GM21737 (cell line): Measurements from ENCODE around the gene CLIP3.
"Not testable (repeated sequence)": the region's sequence is repeated elsewhere in the genome, so short reads cannot be mapped to it uniquely, and the experiment has no call there.

Experiments
- ATAC-seq: cut with Tn5 transposase; IDR thresholded peaks from one replicate; pipeline ENCODE4 v1.9.1; 2021; ENCODE audit warnings: mild to moderate bottlenecking, moderate library complexity; ENCODE audit not compliant: unreplicated experiment

The CLIP3 gene

GRCh38 chr19:35983177-35983576, 49.5 kb downstream of the CLIP3 start:
- no peak for ATAC-seq

- not testable (repeated sequence) for ATAC-seq
Measured at GRCh38 chr19:35980997-35981396, 51.7 kb downstream of the CLIP3 start.

DNA sequence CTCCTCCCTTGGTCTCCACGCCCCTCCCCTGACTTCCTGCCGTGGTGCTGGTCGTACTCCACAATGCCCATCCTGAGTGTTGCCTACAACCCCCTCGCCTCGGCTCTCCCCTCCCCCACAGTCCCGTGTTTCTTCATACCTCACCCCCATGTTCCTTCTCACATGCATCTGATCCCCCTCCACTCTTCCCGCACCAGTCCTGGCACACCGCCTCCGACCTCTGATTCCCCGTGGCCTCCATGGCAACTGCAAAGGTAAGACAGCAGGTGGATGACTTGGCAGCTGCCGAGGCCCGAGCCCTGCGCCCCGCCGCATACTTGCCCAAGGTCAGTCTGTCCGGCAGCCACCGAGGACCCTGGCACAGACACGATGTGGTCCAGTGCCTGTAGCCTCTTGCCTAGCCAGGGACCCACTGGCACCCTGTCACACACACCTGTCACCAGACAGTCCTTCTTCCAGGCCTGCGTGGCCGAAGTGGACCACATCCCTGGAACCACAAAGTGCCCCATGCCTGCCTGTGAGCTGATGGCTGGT, 53.8 kb downstream of the CLIP3 start:
- ATAC-seq: no peak

DNA sequence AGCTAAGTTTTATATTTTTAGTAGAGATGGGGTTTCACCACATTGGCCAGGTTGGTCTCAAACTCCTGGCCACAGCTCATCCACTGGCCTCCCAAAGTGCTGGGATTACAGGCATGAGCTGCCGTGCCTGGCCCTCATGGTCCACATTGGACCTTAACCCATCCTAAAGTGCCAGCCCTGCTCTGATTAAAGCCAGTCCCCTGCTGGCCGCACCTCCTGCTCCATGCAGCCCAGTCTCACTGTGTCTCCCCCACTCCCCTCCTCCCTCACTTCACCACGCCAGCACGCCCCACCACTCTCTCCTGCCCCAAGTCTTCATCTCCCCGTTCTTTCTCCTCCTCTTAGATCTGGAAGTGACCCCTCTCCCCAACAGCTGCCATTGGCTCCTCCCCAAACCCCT, 54.4 kb downstream of the CLIP3 start:
- ATAC-seq: no peak

DNA sequence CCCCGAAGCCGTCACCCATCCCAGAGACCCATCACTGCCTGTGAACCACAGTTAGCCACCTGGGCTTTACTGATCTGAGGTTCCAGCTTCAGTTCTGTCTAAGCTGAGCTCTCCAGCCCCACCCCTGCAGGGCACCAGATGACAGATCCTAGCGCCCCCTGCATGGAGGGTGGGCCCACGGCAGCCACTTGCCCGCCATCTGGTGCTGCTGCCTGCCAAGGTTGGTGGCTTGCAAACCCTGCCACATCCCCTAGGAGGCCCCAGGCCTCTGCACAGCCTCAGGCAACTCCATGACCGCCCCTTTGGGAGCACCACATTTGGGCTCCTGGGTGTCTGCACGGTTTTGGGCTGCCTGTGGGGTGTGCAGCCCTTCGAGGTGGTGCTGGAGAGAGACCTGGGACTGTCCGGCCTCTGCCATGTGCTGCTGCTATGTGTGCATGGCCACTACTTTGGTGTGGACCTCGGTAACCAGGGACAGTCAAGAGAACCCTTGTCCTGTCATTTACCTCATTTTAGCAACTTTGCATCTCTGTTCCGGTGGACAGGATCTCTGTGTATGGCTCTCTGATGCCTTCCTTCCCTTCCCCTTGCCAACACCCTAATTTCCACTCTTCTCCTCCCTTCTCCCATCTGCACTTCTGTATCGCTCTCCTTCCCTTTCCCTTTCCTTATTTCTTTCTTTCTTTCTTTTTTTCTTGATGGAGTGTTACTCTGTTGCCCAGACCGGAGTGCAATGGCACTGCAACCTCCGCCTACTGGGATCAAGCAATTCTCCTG, 55.0 kb downstream of the CLIP3 start:
- no peak for ATAC-seq

GRCh38 chr19:35975608-35976214, 57.0 kb downstream of the CLIP3 start:
- no peak for ATAC-seq

GRCh38 chr19:35973487-35973886, 59.2 kb downstream of the CLIP3 start:
- no peak for ATAC-seq

DNA sequence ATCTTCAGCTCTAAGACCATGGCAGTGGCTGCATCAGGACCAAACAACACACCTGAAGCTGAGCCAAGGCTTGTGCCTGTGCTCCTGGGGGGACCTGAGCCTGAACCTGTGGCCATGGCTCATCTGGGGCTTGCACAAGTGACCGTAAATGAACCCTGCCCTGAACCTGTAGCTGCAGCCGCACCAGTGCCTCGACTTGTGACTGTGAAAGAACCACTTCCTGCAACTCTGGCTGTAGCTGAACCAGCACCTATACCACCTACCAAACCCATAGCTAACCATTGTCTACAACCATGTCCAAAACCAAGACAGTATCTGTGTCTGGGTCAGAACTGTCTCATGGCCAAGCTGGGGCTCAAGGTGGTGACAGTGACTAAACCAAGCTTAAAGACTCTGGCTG, 65.9 kb downstream of the CLIP3 start:
- ATAC-seq: no peak
